22Rv1 (cell line): ENCODE data around the gene TMEM94.

Experiments
- ZFX ChIP-seq: fragments of 450-650 bp; IDR thresholded peaks from 2 replicates; pipeline ENCODE4 v1.6.1; 2017; ENCODE audit warnings: antibody characterized with exemption, borderline replicate concordance
- TF ChIP-seq, protein P1 (sequence below): fragments of 450-650 bp; IDR thresholded peaks from 2 replicates; pipeline ENCODE4 v1.5.1; 2017; ENCODE audit warnings: mild to moderate bottlenecking

DNA sequence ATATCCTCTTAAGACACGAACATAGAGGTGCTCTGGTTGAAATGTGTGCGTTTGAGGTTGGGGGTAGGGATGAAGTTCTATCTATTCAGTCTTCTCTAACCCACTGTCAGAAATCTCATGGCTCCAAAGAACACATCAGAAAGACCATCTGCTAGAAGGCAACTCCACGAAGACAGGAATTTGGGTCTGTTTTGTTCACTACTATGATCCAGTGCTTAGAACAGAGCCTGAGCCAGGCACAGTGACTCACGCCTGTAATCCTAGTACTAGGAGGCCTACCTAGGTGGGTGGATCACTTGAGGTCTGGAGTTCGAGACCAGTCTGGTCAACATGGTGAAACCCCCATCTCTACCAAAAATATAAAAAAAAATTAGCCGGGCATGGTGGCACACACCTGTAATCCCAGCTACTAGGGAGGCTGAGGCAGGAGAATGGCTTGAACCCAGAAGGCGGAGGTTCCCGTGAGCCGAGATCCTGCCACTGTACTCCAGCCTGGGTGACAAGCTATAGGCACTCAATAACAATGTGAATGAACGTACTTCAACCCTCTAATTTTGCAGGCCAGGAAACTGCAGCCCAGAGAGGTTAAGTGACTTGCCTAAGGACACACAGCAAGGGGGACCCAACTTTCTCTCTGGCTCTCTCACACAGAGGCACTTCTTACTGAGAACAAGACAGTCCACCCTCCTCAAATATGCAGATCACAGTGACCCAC, 56.6 kb downstream of the TMEM94 start:
- TF ChIP-seq, protein P1, sequence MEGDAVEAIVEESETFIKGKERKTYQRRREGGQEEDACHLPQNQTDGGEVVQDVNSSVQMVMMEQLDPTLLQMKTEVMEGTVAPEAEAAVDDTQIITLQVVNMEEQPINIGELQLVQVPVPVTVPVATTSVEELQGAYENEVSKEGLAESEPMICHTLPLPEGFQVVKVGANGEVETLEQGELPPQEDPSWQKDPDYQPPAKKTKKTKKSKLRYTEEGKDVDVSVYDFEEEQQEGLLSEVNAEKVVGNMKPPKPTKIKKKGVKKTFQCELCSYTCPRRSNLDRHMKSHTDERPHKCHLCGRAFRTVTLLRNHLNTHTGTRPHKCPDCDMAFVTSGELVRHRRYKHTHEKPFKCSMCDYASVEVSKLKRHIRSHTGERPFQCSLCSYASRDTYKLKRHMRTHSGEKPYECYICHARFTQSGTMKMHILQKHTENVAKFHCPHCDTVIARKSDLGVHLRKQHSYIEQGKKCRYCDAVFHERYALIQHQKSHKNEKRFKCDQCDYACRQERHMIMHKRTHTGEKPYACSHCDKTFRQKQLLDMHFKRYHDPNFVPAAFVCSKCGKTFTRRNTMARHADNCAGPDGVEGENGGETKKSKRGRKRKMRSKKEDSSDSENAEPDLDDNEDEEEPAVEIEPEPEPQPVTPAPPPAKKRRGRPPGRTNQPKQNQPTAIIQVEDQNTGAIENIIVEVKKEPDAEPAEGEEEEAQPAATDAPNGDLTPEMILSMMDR, result no peak
- no peak for TF ChIP-seq ZFX
